ENCODE results near the gene TEC.

- no peak for TF ChIP-seq EZH2 (IDR thresholded peaks at IDR 0.05; ENCODE audit: insufficient read depth, poor library complexity, severe bottlenecking)
- no peak for TF ChIP-seq EZH2phosphoT487 (IDR thresholded peaks at IDR 0.05; ENCODE audit: insufficient read depth, low read depth)
Observed at GRCh38 chr4:48227662-48228061, 42.0 kb downstream of the TEC start.
